ENCODE measurements around the gene EFCAB11.

Gene EFCAB11

DNA sequence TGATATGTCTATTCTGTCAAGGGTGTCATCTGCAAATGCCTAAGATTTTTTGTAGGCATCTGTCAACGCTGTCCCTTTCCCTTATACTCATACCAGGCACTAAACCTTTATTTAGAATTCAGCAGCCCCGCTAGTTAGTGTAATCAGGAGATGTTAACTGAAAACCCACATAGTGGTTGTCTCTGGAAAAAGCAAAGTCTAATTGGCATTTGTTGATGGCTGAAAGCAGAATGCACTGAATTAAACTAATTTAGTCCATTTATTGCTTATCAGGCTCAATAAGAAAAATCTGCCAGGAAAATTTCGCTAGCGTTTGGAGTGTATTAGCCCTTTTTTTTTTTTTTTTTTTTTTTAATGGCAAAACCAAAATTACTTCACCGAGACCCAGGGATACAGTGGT, 35.7 kb upstream of the EFCAB11 start:
- no peak overlapping the region for H3K4me3 ChIP-seq (ENCODE audit: low read length)
- TF ChIP-seq, protein P1, sequence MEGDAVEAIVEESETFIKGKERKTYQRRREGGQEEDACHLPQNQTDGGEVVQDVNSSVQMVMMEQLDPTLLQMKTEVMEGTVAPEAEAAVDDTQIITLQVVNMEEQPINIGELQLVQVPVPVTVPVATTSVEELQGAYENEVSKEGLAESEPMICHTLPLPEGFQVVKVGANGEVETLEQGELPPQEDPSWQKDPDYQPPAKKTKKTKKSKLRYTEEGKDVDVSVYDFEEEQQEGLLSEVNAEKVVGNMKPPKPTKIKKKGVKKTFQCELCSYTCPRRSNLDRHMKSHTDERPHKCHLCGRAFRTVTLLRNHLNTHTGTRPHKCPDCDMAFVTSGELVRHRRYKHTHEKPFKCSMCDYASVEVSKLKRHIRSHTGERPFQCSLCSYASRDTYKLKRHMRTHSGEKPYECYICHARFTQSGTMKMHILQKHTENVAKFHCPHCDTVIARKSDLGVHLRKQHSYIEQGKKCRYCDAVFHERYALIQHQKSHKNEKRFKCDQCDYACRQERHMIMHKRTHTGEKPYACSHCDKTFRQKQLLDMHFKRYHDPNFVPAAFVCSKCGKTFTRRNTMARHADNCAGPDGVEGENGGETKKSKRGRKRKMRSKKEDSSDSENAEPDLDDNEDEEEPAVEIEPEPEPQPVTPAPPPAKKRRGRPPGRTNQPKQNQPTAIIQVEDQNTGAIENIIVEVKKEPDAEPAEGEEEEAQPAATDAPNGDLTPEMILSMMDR (IDR thresholded peaks at IDR 0.05; ENCODE audit: insufficient read depth, low read depth, low read length, missing control alignments): no peak
- no peak for DNase-seq (ENCODE audit: low read depth)

DNA sequence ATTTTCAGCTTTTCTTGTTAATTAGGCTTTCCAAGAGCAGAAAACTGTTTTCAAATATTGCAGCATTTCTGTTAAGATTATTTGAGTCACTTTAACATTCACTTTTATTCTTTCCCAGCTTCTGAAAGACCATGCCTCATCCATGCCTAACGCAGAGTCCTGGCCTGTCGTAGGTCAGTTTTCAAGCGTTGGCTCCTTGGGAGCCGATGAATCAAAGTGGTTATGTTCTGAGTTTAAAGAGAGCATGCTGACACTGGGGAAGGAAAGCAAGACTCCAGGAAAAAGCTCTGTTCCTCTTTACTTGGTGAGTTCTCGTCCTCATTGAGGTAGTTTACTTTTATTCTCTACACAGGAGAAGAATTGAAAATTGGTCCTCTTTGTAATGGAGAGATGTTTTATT, 34.3 kb upstream of the EFCAB11 start:
- DNase-seq (ENCODE audit: low read depth): no peak
- TF ChIP-seq, protein P1 (IDR thresholded peaks at IDR 0.05; ENCODE audit: insufficient read depth, low read depth, low read length, missing control alignments): no peak
- no peak overlapping the region for H3K4me3 ChIP-seq (ENCODE audit: low read length)

- H3K4me3 ChIP-seq (ENCODE audit: low read length): no peak overlapping the region
- no peak for DNase-seq (ENCODE audit: low read depth)
- TF ChIP-seq, protein P1 (IDR thresholded peaks at IDR 0.05; ENCODE audit: insufficient read depth, low read depth, low read length, missing control alignments): no peak
These were observed 32.6 kb upstream of the EFCAB11 start for GRCh38 chr14:89987161-89987475.

- TF ChIP-seq, protein P1 (IDR thresholded peaks at IDR 0.05; ENCODE audit: insufficient read depth, low read depth, low read length, missing control alignments): no peak
- H3K4me3 ChIP-seq (ENCODE audit: low read length): no peak overlapping the region
- DNase-seq (ENCODE audit: low read depth): no peak
These were observed 32.1 kb upstream of the EFCAB11 start for GRCh38 chr14:89986462-89987160.

- TF ChIP-seq, protein P1 (IDR thresholded peaks at IDR 0.05; ENCODE audit: insufficient read depth, low read depth, low read length, missing control alignments): no peak
- H3K4me3 ChIP-seq (ENCODE audit: low read length): no peak overlapping the region
- no peak for DNase-seq (ENCODE audit: low read depth)
These were observed 28.8 kb upstream of the EFCAB11 start for GRCh38 chr14:89983375-89983774.

- no peak for DNase-seq (ENCODE audit: low read depth)
- TF ChIP-seq, protein P1 (IDR thresholded peaks at IDR 0.05; ENCODE audit: insufficient read depth, low read depth, low read length, missing control alignments): no peak
- H3K4me3 ChIP-seq (ENCODE audit: low read length): no peak overlapping the region
These were observed 24.1 kb upstream of the EFCAB11 start for GRCh38 chr14:89978656-89979055.

- TF ChIP-seq, protein P1 (IDR thresholded peaks at IDR 0.05; ENCODE audit: insufficient read depth, low read depth, low read length, missing control alignments): no peak
- no peak for DNase-seq (ENCODE audit: low read depth)
- no peak overlapping the region for H3K4me3 ChIP-seq (ENCODE audit: low read length)
These were observed 23.1 kb upstream of the EFCAB11 start for GRCh38 chr14:89977668-89978067.

All from epithelial cell of esophagus (primary cell).